Measurements from ENCODE around the gene DPP9.

The DPP9 gene

DNA sequence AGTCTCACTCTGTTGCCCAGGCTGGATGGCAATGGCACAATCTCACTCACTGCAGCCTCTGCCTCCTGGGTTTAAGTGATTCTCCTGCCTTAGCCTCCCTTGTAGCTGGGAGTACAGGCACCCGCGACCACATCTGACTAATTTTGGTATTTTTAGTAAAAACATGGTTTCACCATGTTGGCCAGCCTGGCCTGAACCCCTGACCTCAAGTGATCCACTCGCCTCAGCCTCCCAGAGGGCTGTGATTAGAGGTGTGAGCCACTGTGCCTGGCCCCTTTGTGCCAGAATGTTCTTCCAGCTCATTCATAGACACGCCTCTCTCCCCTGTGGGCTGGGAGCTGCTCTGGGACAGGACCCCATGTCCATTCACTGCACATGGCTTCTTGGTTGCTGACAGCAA, 62.6 kb downstream of the DPP9 start:
- no peak for DNase-seq (ENCODE audit: low read depth in 3 of 3, low spot score in 1 of 3)

DNA sequence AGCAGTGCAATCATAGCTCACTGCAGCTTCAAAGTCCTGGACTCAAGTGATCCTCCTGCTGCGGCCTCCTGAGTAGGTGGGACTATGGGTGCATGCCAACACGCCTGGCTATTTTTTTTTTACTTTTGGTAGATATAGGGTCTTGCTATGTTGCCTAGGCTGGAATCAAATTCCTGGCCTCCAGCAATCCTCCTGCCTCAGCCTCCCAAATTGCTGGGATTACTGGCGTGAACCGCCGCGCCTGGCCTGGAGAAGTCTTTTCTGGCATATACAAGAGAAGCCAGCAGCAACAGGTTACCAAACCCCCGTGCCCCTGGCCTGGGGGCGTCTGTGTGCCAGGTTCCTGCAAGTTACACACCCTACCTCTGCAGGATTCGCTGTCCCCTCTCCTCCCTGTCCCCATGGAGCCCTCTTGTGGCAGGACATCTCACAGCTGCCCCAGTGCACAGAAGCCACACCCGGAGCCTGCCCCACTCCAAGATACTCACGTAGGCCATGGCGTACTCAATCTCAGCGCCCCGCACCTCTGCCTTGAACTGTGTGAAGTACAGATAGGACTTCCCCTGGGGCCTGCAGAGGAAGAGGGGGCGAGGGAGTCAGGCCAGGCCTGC, 63.4 kb downstream of the DPP9 start:
- DNase-seq (ENCODE audit: low read depth in 3 of 3, low spot score in 1 of 3) = no peak

- DNase-seq (ENCODE audit: low read depth in 3 of 3, low spot score in 1 of 3) = no peak
Observed at GRCh38 chr19:4657835-4658234, 65.8 kb downstream of the DPP9 start.

DNA sequence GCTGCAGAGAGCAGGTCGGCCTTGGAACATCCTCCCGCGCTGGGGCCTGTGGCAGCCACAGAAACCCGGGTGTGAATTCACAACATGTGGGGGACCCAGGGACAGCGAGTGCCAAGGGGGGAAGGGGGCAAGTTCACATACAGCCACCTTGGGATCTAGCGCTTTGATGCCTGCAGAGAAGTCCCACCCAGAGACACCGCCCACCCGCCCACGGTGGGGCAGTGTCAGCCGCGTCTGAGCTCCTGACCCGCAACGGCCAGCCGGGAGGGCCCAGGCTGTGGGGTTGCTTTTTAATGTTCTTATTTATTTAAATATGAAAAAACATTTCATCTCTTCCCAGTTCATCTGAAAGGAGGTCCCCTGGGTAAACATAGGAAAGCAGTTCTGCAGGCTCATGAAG, 66.4 kb downstream of the DPP9 start:
- no peak for DNase-seq (ENCODE audit: low read depth in 3 of 3, low spot score in 1 of 3)

- DNase-seq (ENCODE audit: low read depth in 3 of 3, low spot score in 1 of 3) = no peak
Observed at GRCh38 chr19:4656102-4656501, 67.5 kb downstream of the DPP9 start.

DNA sequence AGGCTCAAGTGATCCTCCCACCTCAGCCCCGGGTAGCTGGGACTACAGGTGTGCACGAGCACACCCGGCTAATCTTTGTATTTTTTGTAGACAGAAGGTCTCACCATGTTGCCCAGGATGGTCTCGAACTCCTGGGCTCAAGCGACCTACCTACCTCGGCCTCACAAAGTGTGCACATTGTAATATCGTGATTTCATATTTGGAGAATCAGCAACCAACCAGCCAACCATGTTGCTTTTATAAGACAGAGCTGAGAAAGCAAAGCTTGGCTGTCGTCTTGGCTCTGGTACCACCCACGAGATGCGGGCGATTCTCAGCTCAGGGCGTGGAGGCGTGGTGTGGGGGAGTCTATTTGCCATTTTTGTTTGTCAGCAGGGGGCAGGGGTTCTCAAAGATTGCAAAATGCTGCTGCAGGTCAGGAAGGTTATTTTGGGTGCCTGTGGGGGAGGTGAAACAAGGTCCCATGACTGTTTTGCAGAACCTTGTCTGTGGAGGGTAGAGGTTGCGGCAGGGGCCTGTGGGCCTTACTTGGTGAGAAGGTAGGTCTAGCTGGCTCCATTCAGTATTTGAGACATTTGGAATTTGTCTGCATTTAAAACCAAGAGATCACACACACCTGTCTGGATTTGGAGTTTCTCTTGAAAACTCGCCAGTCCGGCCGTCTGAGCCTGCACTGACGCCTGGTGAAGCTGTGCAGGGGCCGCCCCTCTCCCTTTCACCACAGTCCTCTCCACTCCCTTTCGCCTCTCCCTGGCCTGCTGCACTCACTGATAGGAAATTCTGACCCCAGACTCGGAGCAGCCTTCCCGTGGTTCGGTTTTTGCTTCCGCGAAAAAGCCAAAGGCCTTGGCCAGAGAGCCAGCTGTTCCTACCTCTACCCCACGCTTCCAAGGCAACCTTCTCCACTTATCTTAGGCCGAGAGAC, 68.9 kb downstream of the DPP9 start:
- DNase-seq (ENCODE audit: low read depth in 3 of 3, low spot score in 1 of 3) = no peak

- no peak for DNase-seq (ENCODE audit: low read depth in 3 of 3, low spot score in 1 of 3)
Observed at GRCh38 chr19:4653793-4654436, 69.7 kb downstream of the DPP9 start.

DNA sequence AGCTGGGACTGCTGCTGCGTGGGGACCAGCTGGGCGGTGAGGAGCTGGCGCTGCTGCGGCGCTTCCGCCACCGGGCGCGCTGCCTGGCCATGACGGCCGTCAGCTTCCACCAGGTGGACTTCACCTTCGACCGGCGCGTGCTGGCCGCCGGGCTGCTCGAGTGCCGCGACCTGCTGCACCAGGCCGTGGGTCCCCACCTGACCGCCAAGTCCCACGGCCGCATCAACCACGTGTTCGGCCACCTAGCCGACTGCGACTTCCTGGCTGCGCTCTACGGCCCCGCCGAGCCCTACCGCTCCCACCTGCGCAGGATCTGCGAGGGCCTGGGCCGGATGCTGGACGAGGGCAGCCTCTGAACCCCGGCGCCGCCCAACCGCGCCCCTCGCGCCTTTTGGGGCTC, 71.6 kb downstream of the DPP9 start:
- no peak for DNase-seq (ENCODE audit: low read depth in 3 of 3, low spot score in 1 of 3)

GRCh38 chr19:4650159-4650558, 73.5 kb downstream of the DPP9 start:
- DNase-seq (ENCODE audit: low read depth in 3 of 3, low spot score in 1 of 3) = no peak

- DNase-seq (ENCODE audit: low read depth in 3 of 3, low spot score in 1 of 3) = no peak
Observed at GRCh38 chr19:4649392-4650047, 74.1 kb downstream of the DPP9 start.

- no peak for DNase-seq (ENCODE audit: low read depth in 3 of 3, low spot score in 1 of 3)
Observed at GRCh38 chr19:4647676-4648644, 75.7 kb downstream of the DPP9 start.

DNA sequence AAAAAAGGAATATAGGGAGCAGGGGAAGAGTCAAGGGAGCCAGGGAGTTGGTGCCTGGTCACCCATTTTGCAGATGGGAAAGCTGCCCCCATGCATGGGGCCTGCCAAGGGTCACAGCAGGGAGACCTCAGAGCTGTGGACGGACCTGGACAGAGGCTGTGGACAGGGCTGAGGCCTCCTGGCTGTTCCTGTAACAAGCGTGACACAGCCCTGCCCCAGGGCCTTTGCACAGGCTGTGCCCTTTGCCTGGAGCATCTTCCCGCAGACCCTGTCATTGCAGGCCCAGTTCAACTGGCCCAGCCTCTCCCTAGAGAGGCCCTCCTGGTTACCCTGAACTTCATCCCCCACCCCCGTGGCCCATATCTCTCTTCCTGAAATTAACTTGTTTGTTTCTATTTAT, 77.9 kb downstream of the DPP9 start:
- DNase-seq (ENCODE audit: low read depth in 3 of 3, low spot score in 1 of 3) = no peak

- no peak for DNase-seq (ENCODE audit: low read depth in 3 of 3, low spot score in 1 of 3)
Observed at GRCh38 chr19:4642625-4643024, 81.0 kb downstream of the DPP9 start.

GRCh38 chr19:4641132-4641531, 82.5 kb downstream of the DPP9 start:
- no peak for DNase-seq (ENCODE audit: low read depth in 3 of 3, low spot score in 1 of 3)

DNA sequence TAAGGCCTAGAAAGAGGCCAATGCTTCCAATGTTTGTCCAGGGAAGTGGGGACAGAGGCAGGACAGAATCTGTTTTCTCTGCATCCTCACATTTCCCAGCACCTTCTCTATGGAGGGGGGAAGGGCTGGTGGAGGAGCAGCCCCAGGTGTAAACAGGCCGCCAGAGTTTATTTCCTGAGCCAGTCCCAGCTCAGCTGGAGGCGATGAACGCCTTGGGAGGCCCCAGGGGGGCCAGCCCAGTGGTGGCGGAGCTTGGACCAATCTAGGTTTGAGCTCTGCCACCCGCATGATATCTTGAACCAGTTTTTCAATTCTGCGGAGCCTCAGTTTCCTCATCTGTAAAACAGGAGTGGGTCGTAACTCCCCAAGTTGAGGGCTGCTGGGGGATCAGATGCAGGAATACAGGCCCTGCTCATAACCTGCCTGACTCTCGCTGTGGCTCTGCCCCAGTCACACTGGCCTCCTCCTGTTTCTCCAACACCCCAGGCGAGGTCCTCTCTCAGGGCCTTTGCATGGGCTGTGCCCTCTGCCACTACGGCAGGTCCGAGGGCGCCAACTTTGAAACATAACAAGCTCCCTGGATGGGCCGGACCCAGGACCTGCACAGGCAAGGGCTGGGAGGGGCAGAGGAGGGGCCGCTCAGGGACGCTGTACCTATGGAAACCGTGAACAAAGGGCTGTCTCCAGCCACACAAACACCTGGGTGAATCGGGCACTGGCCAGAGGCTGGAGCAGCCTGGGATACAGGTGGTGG, 83.2 kb downstream of the DPP9 start:
- no peak for DNase-seq (ENCODE audit: low read depth in 3 of 3, low spot score in 1 of 3)

DNA sequence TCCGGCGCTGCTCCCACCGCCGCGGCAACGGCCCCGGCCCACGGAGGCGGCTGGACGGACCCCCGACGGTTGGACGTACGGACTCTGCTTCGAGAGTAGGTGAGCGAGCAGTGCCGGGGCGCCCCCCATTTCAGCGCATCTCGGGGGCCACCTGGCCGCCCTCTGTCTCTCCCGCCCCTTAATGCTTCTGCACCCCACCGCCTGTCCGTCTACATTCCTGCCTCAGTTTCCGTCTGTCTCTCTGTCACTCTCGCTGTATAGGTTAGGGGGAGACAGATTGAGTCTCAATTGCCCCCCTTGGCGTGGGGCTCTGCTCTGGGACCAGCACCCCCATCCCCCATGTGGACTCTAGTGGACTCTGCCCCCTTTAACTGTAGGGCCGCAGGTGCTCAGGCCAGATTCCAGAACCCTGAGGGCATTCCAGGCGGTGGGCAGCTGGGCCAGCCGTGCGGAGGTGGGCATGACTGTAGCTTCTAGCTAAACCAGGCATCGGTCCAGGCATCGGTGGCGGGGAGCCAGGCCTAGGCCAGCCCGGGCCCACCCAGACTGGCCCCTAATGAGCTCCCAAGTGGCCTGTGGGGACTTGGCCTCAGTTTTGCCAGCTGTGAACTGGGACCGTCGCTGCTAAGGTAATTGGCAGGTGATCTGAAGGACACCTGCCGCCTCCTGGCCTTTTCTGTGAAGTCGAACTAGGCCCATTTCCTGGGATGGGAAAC, 84.0 kb downstream of the DPP9 start:
- DNase-seq (ENCODE audit: low read depth in 3 of 3, low spot score in 1 of 3) = no peak

- peak; percentile 97 to 99 (median 99) for DNase-seq (ENCODE audit: low read depth in 3 of 3, low spot score in 1 of 3)
Observed at GRCh38 chr19:4638828-4639530, 84.7 kb downstream of the DPP9 start, which contains the start of gene TNFAIP8L1. TNFAIP8L1 (plus strand) TSS chr19:4639516; CDS start chr19:4651870, 12,354 bp downstream.

DNA sequence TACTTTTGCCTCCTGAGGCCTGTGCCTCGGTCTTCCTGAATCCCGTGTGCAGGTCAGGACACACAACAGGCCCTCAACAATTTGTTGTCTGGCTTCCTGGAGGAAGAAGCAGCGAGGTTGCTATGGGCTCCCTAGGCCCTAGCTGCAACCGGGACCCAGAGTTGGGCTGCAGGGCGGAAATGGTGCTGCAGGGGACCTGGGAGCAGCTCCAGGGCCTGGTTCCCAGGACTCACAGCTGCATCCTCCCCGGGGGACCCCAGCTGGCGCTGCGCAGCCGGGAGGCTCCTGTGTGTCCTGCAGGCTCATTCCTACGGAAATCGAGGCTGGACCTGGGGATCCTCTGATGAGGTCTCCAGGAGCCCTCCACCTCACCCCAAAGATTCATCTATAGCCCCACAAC, 85.3 kb downstream of the DPP9 start:
- DNase-seq (ENCODE audit: low read depth in 3 of 3, low spot score in 1 of 3) = no peak
